CD8-positive, alpha-beta memory T cell (primary cell): ENCODE measurements around the gene MVB12B. TPM values are rescaled to one million over a fixed set of nuclear protein-coding genes. Genes with fewer than 3 reads are reported as not detected.

Experiments used
- CTCF ChIA-PET: fragments of 350-600 bp; sonication (Branson Sonifier 250); formaldehyde crosslinking; loops from one replicate; lab custom pipeline; 2021; ENCODE audit warnings: antibody characterized with exemption; lab: Charles Lee
- POLR2A ChIA-PET: fragments of 350-600 bp; sonication (Branson Sonifier 250); formaldehyde crosslinking; loops from one replicate; lab custom pipeline; 2021; ENCODE audit warnings: antibody characterized with exemption; lab: Charles Lee
- DNase-seq, 5 donors: peaks; one replicate each; pipeline versions ENCODE4 v3.0.0 to v3.0.0-alpha.2; 2020 to 2022; ENCODE audit warnings: mixed read lengths in 1 of 5
- H3K27ac ChIP-seq: one replicate; pipeline ENCODE4 v1.7.0; 2013; ENCODE audit warnings: low read depth, mild to moderate bottlenecking, low read length, moderate library complexity
- H3K27me3 ChIP-seq: 2 replicates; pipeline ENCODE4 v1.7.0; 2013; ENCODE audit warnings: low read length, mild to moderate bottlenecking; ENCODE audit not compliant: insufficient read depth, poor library complexity, severe bottlenecking
- H3K36me3 ChIP-seq: 2 replicates; pipeline ENCODE4 v1.7.0; 2013; ENCODE audit warnings: mild to moderate bottlenecking, low read length, moderate library complexity; ENCODE audit not compliant: insufficient read depth
- H3K4me1 ChIP-seq: 2 replicates; pipeline ENCODE4 v1.7.0; 2013; ENCODE audit warnings: mild to moderate bottlenecking, low read length, moderate library complexity; ENCODE audit not compliant: insufficient read depth
- H3K4me3 ChIP-seq: 2 replicates; pipeline ENCODE4 v1.7.0; 2013; ENCODE audit warnings: mild to moderate bottlenecking, low read length
- H3K9me3 ChIP-seq: 2 replicates; pipeline ENCODE4 v1.7.0; 2013; ENCODE audit warnings: mild to moderate bottlenecking, low read length
- H3K27ac Mint-ChIP-seq, 8 donors: one replicate each; pipeline ENCODE4 v1.8.0; 2020 to 2021; ENCODE audit warnings: mixed read lengths in 8 of 8, mild to moderate bottlenecking in 6 of 8, inconsistent platforms in 3 of 8, moderate library complexity in 3 of 8
- H3K27me3 Mint-ChIP-seq, 2 donors: one replicate each; pipeline ENCODE4 v1.8.0; 2020 to 2021; ENCODE audit warnings: mixed read lengths in 2 of 2, mild to moderate bottlenecking in 1 of 2, moderate library complexity in 1 of 2
- H3K36me3 Mint-ChIP-seq, 3 donors: one replicate each; pipeline ENCODE4 v1.8.0; 2020 to 2021; ENCODE audit warnings: mixed read lengths in 3 of 3, inconsistent platforms in 1 of 3, mild to moderate bottlenecking in 1 of 3
- H3K4me1 Mint-ChIP-seq, 3 donors: one replicate each; pipeline ENCODE4 v1.8.0; 2020 to 2021; ENCODE audit warnings: mixed read lengths in 3 of 3, inconsistent platforms in 1 of 3, mild to moderate bottlenecking in 1 of 3
- H3K4me3 Mint-ChIP-seq, 7 donors: one replicate each; pipeline ENCODE4 v1.8.0; 2020 to 2021; ENCODE audit warnings: mixed read lengths in 7 of 7, mild to moderate bottlenecking in 6 of 7, moderate library complexity in 4 of 7, inconsistent platforms in 2 of 7
- H3K9me3 Mint-ChIP-seq, 5 donors: one replicate each; pipeline ENCODE4 v1.8.0; 2020 to 2022; ENCODE audit warnings: mixed read lengths in 5 of 5, mild to moderate bottlenecking in 3 of 5, moderate library complexity in 2 of 5, inconsistent platforms in 1 of 5
- polyA plus RNA-seq: library from polyadenylated mRNA; unstranded; fragments of 300-500 nt; fragmentation: Illumina TruSeq; gene quantifications from one replicate; pipeline ENCODE4 v1.2.3, GENCODE V29; 2021
- total RNA-seq, 2 experiments: library from RNA; stranded (reverse); gene quantifications; one replicate each; pipeline ENCODE4 v1.2.3, GENCODE V29; 2021

Gene MVB12B
- total and polyA plus RNA-seq, 3 experiments from 2014 or later: 11.0 to 13.1 (median 12.7) TPM

DNA sequence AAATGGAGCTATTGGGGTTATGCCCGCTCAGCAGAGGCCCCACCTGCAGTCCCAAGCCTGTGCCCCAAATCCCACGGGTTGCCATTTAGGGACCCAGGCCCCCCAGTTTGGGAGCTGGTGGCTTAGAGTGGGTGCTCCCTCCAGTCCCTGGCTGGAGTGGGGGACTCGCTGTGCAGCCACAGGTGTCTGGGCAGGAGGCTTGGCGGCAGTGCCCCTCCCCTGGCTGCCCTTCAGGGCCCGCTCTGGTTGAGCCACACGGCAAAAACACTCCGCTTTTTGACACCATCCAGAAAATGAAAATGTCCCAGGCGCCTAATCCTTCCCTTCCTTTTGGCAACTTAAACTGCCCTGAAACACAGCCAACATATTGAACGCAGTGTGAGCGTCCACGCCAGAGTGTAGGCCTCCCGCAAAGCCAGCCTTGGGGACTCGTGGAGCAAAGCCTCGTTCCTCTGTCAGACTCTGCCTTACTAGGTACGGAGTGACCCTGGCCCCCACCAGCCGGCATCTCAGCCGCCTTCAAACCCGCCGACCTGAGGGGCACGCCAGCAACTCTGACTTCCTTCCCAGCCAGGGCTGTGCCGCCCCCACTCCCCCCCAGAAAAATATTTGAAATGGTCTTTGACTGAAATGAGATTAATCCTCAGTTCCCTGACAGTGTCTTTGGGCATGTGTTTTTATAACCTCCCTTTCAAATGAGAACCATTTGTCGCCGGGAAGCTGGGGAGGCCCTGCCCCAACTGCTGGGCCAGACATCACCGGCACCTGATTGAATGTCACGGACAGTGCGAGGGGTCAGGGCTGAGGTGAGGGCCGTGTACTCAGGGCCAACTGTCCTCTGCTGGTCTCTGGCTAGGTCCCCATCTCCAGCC is 188.6 kb downstream of the MVB12B start:
- Mint-ChIP-seq H3K9me3 (no peaks in the 10 kb centered on the region), H3K4me1 (peaks cover 38 to 47% (median 39%) of the 10 kb centered on the region in 3 donors), H3K36me3 (peaks cover 0 to 2% (median 0%) of the 10 kb centered on the region in 3 donors), H3K4me3 (peak overlapping the region; percentile 21 to 85 (median 39)), H3K27me3 (peaks cover 2 to 43% of the 10 kb centered on the region in 2 donors), H3K27ac (peak overlapping the region in 2 of 8 donors; percentile 35 to 91)
- ChIA-PET POLR2A (interaction anchor here (1.5 kb wide), 1 partner anchor 8 kb away, joined by 3 read pairs; no protein-coding TSS in a partner anchor), CTCF (interaction anchor here (1.2 to 7.6 kb wide), 6 partner anchors 11 to 42 kb away, joined by 3 to 49 read pairs (median 17); no protein-coding TSS in a partner anchor)
- Histone ChIP-seq H3K27ac (no peak overlapping the region), H3K27me3 (peaks cover 12% of the 10 kb centered on the region), H3K4me1 (peaks cover 34% of the 10 kb centered on the region), H3K9me3 (no peaks in the 10 kb centered on the region), H3K4me3 (no peak overlapping the region), H3K36me3 (no peaks in the 10 kb centered on the region)
- no peak for DNase-seq

DNA sequence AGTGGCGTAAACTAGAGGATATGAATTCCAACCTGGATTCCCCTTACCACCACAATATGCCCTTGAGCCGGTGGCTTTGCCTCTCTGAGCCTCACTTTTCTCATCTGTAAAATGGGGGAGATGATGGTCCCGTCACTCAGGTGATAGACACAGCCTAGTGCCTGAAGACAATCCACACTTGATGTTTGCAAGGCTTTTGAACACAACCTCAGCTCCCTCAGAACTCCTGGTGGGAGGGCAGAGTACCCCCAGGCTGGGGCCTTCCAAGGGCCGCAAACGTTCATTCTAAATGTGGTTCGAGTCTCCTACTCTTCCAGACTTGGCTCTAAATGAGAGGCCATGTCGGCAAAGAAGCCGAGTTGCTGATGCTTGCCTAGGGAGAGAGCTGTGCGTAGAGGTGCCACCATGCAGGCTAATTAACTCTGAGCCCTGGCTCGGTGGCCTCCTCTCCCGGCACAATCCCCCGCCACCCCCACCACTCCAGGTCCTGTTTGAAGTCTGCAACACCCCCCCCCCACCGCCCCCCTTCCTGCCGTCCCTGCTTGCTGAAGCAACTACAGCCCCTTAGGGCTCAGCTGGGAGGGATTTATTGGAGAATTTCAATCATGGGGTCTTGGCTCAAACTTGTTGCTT is 189.4 kb downstream of the MVB12B start:
- Mint-ChIP-seq H3K36me3 (peaks cover 0 to 2% (median 0%) of the 10 kb centered on the region in 3 donors), H3K9me3 (no peaks in the 10 kb centered on the region), H3K4me3 (peak overlapping the region in 6 of 7 donors; percentile 86 to 99 (median 90)), H3K27me3 (peaks cover 2 to 43% of the 10 kb centered on the region in 2 donors), H3K4me1 (peaks cover 38 to 47% (median 39%) of the 10 kb centered on the region in 3 donors), H3K27ac (peak overlapping the region in 4 of 8 donors; percentile 38 to 95 (median 86))
- Histone ChIP-seq H3K27me3 (peaks cover 12% of the 10 kb centered on the region), H3K4me3 (no peak overlapping the region), H3K9me3 (no peaks in the 10 kb centered on the region), H3K27ac (no peak overlapping the region), H3K36me3 (no peaks in the 10 kb centered on the region), H3K4me1 (peaks cover 36% of the 10 kb centered on the region)
- no peak for DNase-seq
- ChIA-PET CTCF (interaction anchor here (1.3 to 5.3 kb wide), 4 partner anchors 8 to 42 kb away, joined by 3 to 25 read pairs (median 10); no protein-coding TSS in a partner anchor), POLR2A (no interaction called here)

DNA sequence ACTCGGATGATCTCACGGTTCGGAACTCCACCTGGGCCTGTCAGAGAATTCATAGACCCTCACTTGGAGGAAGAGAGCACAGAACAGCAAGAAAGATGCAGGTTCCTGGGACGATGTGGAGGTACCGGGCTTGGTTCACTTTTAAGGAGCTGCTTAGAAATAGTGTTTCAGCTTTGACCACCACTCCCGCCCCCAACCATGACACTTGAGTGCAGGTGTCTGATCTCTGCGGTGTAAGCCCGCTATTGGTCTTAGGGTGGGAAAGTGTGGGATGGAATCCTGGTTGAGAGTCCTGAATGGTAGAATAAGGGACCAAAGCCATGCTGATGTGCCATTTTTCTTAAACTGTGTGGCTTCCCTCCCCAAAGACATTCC is 189.9 kb downstream of the MVB12B start:
- Mint-ChIP-seq H3K36me3 (peaks cover 0 to 2% (median 0%) of the 10 kb centered on the region in 3 donors), H3K27ac (peak overlapping the region; percentile 81 to 95 (median 90)), H3K4me1 (peaks cover 38 to 47% (median 39%) of the 10 kb centered on the region in 3 donors), H3K4me3 (peak overlapping the region; percentile 86 to 99 (median 91)), H3K9me3 (no peaks in the 10 kb centered on the region), H3K27me3 (peaks cover 2 to 40% of the 10 kb centered on the region in 2 donors)
- H3K27me3 ChIP-seq: peaks cover 12% of the 10 kb centered on the region
- H3K4me1 ChIP-seq: peaks cover 36% of the 10 kb centered on the region
- no peak for DNase-seq
- peak overlapping the region; percentile 35 for H3K27ac ChIP-seq
- H3K4me3 ChIP-seq: peak overlapping the region; percentile 54
- CTCF ChIA-PET: interaction anchor here (1.3 to 5.3 kb wide), 5 partner anchors 9 to 41 kb away, joined by 3 to 25 read pairs (median 4); no protein-coding TSS in a partner anchor
- POLR2A ChIA-PET: no interaction called here
- H3K9me3 ChIP-seq: no peaks in the 10 kb centered on the region
- no peaks in the 10 kb centered on the region for H3K36me3 ChIP-seq

DNA sequence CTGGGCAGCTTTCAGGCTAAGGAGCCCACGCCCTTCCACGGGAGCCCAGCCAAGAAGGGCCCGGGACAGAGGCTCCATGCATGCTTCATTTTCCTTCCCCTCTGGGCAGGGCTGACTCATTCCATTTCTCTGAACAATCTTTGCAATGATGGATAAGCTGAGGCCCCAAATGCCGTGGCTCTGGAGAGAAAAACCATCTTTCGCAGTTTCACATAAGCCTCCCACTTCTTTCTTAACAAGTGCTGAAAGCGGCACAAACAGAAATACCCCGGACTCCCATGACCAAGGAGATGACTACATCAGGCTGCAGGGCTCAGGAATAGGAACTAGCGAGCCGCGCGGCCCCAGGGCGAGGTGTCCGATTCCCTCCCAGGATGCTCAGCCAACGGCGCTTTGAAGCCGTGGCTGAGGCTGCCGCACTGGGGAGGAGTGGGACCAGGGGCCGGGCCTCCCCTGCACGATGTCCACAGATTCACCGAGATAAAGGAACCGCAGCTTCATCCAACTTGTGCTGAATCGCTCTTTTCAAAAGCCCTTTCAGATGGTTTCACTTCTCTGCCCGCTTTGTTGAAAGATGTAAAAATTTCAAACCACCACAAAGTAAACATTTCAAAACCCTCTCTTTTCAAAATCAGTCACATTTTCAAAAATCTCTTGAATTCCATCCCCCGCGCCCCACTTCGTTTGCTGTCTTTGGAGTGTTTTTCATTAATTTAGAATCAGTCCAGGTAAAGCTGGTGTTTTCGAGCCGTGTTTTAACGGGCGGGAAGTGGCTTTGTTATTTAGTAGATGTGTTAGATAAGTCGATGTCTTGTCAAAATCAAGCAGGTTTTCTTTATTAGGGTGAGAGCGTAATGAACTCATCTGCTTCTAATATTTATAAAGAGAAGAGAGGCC is 190.6 kb downstream of the MVB12B start:
- H3K4me3 Mint-ChIP-seq: peak overlapping the region; percentile 86 to 99 (median 91)
- no peaks in the 10 kb centered on the region for H3K36me3 ChIP-seq
- H3K36me3 Mint-ChIP-seq: peaks cover 0 to 2% (median 0%) of the 10 kb centered on the region in 3 donors
- POLR2A ChIA-PET: no interaction called here
- H3K27me3 ChIP-seq: peaks cover 12% of the 10 kb centered on the region
- CTCF ChIA-PET: interaction anchor here (1.1 to 5.3 kb wide), 8 partner anchors 10 to 121 kb away, joined by 3 to 25 read pairs (median 4); no protein-coding TSS in a partner anchor
- H3K27me3 Mint-ChIP-seq: peaks cover 2 to 37% of the 10 kb centered on the region in 2 donors
- peaks cover 39 to 49% (median 40%) of the 10 kb centered on the region in 3 donors for H3K4me1 Mint-ChIP-seq
- peak overlapping the region; percentile 81 to 95 (median 90) for H3K27ac Mint-ChIP-seq
- H3K4me3 ChIP-seq: peak overlapping the region; percentile 54
- DNase-seq: peak in 3 of 5 donors; percentile 10 to 49 (median 33)
- no peaks in the 10 kb centered on the region for H3K9me3 Mint-ChIP-seq
- peak overlapping the region; percentile 35 for H3K27ac ChIP-seq
- peaks cover 36% of the 10 kb centered on the region for H3K4me1 ChIP-seq
- no peaks in the 10 kb centered on the region for H3K9me3 ChIP-seq

DNA sequence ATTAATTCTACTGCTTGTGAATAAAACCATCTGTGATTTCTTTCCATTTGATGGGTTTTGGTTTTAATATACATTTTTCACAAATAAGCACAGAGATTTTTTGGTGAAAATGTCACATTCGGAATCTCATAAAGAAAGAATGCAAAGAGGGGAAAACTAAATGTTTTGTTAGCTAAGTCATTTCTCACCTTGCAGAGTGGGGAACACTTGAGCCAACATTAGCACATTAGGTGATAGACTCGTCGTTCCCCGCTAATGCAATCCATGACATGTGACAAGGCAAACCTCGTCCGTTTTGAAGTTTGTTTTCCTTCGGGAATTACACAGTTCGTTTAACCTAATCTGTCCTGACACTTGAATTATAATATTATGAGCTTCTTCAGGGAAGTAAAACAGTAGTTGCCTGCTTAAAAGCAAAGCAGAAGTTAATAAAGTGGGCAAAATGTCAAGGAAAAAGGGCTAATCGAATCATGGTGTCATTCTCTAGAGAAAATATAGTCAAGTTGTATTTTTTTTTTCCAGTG is 191.3 kb downstream of the MVB12B start:
- POLR2A ChIA-PET: interaction anchor here (0.7 kb wide), 1 partner anchor 1656 kb away, joined by 4 read pairs; the partner anchor contains the start of gene RPL35
- Mint-ChIP-seq H3K27ac (peak overlapping the region; percentile 81 to 95 (median 90)), H3K4me1 (peaks cover 40 to 56% (median 46%) of the 10 kb centered on the region in 3 donors), H3K9me3 (no peaks in the 10 kb centered on the region), H3K36me3 (peaks cover 0 to 2% (median 0%) of the 10 kb centered on the region in 3 donors), H3K4me3 (peak overlapping the region; percentile 86 to 99 (median 91)), H3K27me3 (peaks cover 6 to 32% of the 10 kb centered on the region in 2 donors)
- H3K4me3 ChIP-seq: peak overlapping the region; percentile 54
- CTCF ChIA-PET: interaction anchor here (1.1 to 5.3 kb wide), 6 partner anchors 14 to 121 kb away, joined by 3 to 25 read pairs (median 4); no protein-coding TSS in a partner anchor
- H3K27me3 ChIP-seq: peaks cover 15% of the 10 kb centered on the region
- peak overlapping the region; percentile 35 for H3K27ac ChIP-seq
- DNase-seq: no peak
- peaks cover 36% of the 10 kb centered on the region for H3K4me1 ChIP-seq
- no peaks in the 10 kb centered on the region for H3K9me3 ChIP-seq
- no peaks in the 10 kb centered on the region for H3K36me3 ChIP-seq

DNA sequence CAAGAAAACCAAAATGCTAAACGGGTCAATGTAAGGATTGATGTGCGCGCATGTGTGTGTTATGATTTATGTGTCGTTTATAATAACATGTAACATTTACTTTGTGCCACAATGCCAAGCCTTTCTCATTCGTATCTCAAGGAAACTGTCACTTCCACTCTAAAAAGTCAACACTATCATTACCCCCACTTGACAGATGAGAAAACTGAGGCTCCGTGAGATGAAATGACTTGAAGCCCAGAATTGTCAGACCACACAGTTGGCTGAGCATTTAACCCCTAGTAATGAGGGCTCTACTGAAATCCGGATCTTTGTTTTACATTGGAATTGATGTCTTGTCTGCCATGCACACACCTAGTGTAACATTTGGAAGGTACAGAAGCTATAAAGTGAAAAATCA is 192.1 kb downstream of the MVB12B start:
- peak overlapping the region in 3 of 8 donors; percentile 0 to 81 (median 80) for H3K27ac Mint-ChIP-seq
- H3K4me1 Mint-ChIP-seq: peaks cover 48 to 61% (median 55%) of the 10 kb centered on the region in 3 donors
- Histone ChIP-seq H3K4me3 (no peak overlapping the region), H3K36me3 (no peaks in the 10 kb centered on the region), H3K4me1 (peaks cover 40% of the 10 kb centered on the region), H3K9me3 (no peaks in the 10 kb centered on the region), H3K27ac (no peak overlapping the region), H3K27me3 (peaks cover 9% of the 10 kb centered on the region)
- H3K27me3 Mint-ChIP-seq: peaks cover 6 to 24% of the 10 kb centered on the region in 2 donors
- H3K36me3 Mint-ChIP-seq: peaks cover 0 to 2% (median 0%) of the 10 kb centered on the region in 3 donors
- H3K9me3 Mint-ChIP-seq: no peaks in the 10 kb centered on the region
- DNase-seq: no peak
- CTCF ChIA-PET: interaction anchor here (2.6 to 5.3 kb wide), 2 partner anchors 19 to 39 kb away, joined by 15 to 25 read pairs; no protein-coding TSS in a partner anchor
- POLR2A ChIA-PET: interaction anchor here (0.7 kb wide), 1 partner anchor 1657 kb away, joined by 4 read pairs; the partner anchor contains the start of gene RPL35
- H3K4me3 Mint-ChIP-seq: peak overlapping the region; percentile 8 to 69 (median 47)
